ENCODE results near the gene ARFIP1.

Gene ARFIP1

DNA sequence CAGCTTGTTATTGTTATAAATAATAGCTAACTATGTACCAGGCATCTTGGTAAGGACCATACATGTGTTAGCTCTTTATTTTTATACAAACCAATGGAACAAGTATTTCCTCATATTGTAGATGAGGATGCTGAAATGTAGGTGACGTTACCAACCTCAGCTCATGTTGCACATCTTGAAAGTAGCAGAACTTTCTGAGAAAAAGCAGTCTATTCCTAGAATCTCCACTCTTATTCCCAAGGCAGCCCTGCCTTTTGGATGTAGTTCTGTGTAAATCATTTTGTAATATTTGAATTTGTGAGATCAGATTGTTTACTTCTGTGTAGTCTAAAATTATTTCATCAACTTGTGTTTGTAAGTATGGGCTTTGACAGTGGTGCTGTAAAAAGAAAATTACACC, 161.7 kb downstream of the ARFIP1 start:
- DNase-seq, result no peak

DNA sequence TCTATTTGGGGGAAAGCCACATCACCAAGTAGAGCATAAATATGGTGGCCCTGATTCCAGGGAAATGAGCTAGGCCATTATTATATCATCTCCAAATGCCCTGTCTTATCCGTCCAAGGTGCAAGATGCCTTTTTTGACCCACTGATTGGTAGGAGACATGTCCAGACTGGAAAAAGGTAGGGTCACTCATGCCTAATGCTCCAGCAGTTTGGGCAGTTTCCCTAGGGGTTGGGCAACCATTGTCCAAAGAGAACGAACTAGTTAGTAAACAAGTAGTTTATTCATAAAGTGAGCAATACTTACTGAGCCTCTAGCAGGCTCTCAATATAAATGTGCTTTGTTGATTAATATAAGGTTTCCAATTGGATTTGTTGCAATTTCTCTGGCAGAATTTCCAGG, 162.6 kb downstream of the ARFIP1 start:
- no peak for DNase-seq

DNA sequence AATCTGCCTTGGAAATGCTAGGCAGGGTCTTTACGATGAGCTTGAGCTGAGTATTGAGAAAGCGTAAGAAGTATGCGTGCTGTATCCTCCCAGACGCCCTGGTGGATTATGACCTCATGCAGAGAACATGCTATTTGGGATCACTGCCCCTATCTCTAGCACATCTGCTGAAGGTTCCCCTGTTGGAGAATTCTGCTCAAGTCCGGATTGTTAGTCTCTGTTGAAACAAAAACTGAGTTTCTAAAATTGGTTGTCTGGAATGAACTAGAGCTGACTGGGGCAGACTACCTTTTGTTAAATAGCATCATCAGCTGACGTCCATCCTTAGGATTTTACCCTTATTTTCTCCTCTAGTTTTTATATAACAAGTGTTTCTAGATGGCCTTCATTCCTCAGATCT, 163.9 kb downstream of the ARFIP1 start:
- no peak for DNase-seq

DNA sequence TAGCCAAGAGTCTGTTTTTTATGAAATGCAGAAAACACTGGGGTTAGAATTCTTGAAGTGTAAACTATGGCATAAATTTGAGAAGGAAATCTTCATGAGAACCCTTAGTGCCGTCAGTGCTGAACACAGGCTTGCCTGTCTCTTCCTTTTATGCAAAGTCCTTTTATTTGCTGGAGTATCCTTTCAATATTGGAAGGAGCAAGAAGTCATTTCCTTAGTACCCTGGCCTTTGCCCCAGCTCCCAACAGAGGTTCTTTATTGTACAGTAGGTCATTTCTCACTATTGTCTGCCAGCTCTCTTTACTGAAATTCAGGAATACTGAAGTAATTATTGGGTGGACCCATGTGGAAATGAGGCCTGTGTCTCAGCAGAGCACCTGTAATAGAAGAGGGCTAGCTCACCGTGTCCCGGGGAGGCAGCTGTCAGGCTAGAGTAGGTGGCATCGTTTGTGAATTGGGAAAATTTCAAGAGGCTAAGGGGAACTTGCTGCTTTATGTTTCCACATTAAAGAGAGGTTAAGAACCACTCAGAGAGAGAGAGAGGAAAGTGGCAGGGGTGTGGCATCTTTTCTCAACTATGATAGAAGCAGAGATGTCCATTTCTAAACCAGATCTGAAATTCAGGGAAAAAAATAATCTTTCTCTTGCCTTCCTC, 165.0 kb downstream of the ARFIP1 start:
- DNase-seq, result no peak

DNA sequence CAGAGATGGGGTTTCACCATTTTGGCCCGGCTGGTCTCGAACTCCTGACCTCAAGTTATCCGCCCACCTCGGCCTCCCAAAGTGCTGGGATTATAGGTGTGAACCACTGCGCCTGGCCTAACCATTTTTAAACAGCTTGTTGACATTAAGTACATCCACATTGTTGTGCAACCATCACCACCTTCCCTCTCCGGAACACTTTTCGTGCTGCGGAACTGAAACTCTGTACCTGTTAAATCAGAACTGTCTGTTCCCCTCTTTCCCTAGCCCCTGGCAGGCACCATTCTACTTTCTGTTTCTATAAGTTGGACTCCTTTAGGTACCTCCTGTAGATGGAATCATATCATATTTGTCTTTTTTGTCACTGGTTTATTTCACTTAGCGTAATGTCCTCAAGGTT, 165.9 kb downstream of the ARFIP1 start:
- DNase-seq, result no peak

DNA sequence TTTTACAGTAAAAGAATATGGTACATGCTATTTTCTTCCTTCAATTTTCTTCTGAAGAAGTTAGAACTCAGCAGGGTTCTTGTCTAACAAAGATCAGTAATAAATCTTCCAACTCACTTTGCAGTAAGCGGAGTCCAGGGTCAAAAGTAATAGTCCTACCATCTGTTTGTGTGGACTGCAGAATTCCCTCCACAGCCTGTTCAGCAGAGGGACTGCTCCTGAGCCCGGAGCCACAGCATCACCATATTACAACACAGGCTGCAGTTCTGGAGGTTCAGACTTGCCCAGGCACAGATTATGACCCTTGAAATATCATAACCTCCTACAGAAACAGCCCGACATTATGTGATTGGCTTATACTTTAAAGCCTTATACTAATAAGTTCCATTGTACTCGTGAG, 166.7 kb downstream of the ARFIP1 start:
- DNase-seq, result no peak

DNA sequence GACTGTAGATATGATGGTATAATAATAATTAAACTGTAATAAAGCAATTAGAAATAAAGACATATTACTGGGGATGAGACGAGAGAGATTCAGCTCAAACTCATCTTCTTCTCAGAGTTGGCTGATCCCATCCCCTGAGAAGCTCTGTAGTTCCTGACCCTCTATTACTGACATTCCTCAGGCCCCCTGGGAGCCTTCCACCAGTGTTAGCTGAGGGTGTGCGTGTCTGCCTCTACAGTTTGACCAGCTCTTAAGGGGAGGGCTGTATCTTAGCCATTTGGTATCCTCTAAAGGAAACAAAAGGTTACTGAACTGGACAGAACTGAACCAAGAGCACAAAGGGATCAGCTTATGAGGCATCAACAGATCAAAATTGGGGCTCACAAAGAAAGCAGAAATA, 167.6 kb downstream of the ARFIP1 start:
- DNase-seq, result no peak

DNA sequence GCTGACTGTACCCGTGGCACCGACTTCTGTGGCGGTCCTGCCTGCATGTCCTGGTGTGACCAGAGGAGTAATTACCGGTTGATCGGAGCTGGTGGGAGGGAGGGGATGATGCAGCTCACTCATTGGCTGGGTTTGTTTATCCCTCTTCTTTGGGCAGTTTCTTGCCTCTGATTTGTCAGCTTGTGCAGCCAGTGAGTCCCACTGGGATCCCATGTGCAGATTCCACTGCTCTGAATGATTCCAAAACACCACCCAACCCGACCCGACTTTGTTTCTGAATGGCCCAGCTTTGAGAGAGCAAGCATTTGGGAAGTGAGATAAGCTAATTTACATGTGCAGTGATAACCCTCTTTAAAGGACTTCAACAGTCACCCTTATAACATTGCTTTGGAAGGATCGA, 170.2 kb downstream of the ARFIP1 start:
- DNase-seq, result no peak

DNA sequence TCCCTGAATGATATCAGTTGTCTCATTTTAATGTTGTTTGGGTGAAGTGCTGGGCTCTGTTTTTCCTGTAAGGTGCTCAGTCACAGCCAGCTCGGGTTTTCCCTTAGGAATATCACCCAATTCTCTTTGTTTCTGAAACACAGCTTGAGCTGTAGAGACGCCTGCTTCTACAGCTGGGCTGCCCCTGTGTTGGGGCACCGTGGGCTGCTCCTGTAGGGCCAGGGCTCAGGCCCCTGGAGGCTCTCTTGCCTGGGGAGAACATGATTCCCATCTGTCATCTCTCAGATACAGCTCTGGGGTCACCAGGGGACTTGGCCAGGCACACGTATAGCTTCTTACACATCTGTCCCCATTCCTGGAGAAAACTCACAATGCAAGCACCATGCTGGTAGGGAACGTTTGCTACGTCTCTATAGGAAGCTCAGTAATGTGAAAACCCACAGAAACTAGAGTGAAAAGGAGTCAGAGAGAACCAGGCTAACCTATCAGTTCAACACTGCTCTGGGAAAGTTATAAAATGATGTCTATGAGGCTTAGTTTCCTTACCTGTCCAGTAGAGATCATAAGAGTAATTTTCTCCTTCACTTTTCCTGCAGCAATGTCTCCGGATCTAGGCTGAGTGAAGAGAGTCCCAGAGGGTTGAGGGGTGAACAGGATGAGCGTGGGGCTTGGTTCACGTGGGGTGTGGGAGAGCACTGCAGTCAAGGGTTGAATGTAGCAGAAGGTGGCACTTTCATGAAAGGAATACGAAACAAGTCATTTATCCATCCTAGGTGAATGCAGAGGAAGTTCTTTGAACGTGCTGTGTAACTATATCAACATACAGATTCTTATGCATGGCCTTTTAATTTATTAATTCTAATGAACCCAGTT, 170.9 kb downstream of the ARFIP1 start:
- DNase-seq, result no peak

DNA sequence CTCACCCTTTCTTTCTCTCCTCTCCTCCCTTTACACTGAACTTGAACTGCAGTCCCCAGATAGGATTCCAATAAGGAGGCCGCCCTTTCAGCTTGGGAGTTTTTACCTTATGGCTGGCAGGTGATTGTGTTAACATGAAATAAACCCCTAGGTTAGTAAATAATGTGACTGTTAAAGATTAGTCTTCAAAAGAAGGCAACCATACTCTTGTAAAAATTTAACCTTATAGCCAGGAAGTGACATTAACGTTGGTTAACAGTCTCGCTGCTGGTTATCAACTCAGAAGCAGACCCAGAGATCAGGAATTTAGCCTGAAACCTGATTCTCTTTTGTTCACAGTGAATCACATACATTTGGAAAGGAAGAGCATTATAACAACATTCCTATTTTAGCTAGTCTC, 171.6 kb downstream of the ARFIP1 start:
- no peak for DNase-seq

DNA sequence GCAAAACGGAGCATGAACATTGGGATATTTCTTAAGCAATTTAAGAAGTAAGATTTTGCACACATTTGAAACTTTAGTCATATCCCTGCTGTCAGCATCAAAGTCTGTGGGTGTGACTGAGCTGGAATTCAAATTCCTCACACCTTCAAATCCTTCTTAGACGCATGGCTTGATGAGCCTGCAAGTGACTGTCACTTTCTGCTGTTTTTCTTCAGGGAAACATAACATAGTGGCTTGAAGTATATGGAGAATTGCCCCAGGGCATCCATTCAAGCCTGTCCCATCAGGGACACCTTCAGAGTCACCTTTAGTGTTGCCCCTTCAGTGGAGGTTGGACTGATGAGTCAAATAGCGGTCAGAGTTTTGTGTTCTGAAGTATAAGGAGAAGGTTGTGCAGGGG, 173.8 kb downstream of the ARFIP1 start:
- no peak for DNase-seq

DNA sequence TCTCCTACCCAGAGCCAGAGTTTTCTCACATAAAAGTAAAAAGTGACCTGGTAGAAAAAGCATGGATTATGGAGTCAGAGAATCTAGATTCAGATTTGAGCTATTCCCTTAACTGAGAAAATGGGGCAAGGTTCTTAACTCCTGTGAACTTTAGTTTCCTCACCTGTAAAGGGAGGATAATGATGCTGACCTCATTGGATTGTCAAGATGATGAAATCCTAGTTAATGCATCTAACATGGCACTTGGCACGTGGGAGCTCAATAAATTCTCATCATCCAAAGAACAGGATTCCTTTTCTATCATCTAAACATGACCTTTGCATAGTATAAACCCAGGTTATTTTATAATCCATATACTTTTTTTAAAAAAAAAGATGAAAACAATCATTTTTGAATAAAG, 175.0 kb downstream of the ARFIP1 start:
- no peak for DNase-seq

DNA sequence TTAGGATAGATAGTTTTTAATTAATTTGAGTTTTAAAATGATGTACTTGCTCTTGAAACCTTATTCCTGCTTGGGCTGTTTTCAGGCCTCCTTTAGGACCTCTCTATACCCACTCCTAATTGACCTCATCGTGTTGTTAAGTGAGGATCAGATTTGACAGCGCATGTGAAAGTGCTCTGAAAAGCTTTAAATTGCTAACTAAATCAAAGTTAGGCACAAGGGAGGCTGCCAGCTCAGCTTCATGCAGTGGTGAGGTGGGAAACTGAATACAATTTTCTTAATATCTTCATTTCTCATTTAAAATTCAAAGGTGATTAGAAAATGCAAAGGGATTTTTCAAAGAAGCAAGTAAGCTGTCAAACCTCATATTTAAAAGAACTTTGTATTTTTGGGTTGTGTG, 176.4 kb downstream of the ARFIP1 start:
- DNase-seq, result no peak

DNA sequence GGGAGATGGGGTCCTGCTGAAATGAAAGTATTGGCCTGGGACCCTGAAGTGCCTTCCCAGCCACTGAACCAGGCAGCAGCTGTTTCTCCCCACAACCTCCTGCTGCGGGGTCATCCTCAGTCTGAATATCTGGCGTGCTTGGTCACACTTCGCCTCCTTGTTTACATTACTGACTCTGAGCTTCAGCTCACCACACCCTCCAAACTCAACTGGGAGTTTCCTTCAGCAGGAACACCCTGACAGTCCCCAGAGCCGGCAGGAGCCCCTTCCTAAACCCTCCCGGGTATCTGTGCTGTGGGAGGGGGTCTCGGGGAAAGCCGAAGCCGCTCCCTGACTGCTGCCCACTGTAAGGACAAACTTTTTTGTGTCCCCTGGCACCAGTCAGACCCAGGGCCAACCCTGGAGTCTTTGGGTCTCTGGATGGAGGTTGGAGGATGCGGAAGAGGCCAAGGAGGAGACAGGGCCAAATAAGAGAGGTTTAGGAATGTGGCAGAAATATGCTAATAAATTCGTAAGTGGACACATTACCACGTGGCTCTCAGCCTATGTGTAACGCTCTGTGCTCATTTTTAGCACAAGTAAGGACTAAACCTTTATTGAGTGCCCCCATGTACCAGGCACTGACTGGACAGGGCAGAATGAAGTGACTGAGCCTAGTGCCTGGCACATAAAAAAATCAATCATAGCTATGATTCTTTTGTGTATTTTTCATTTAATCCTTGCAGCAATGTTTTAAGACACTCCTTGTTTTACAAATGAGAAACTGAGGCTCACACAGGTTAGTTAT, 177.1 kb downstream of the ARFIP1 start:
- no peak for DNase-seq

DNA sequence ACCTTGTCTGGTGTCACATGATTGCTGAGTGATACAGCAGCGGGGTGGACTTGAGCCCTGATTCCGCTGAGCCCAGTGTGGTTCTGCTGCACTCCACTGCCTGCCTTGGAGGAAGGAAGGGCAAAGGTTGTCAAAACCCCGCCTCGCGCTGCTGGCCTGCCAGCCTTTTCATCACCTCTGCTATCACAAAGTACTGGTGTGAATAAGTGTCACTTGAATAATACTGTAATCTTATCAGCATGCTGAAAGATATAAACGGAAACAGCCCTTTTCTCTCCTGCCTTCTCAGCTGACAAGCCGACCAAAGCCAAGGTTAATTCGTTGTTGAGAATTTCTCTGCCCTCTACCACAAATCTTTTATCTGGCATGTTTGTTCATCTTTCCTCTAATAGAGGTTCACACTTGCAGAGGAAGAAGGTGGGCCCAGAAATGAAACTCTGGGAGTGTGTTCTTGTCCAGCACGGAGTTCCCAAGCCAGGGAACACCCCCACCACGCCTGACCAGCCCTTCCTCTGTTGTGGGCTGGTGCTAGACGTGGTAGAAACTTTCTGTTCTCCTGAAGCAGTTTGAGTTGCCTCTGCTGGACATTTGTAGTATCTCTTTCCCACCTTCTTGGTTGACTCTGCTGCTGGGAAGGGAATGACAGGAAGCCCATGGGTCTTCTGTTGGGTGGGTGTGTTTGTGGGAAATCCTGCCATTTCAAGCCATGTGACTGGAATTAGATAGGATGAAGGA, 177.8 kb downstream of the ARFIP1 start:
- no peak for DNase-seq

DNA sequence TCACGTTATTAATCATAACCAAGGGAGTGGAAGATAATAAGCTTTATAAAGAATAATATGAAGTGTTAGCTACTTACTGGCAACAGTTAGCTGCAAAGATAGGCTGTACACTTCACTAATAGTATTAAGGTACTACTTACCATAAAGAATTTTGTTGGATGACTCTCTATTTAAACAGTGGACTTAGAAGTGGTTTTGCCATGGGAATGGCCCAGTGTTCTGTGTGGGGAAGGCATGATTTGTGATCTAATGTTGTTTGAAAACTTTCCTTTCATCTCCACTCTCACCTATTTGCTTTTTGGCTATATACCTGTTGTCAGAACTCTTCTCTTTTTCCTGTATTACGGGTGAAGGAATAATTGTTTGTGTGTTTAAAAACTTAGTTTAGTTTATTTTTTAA, 179.3 kb downstream of the ARFIP1 start:
- DNase-seq, result no peak

DNA sequence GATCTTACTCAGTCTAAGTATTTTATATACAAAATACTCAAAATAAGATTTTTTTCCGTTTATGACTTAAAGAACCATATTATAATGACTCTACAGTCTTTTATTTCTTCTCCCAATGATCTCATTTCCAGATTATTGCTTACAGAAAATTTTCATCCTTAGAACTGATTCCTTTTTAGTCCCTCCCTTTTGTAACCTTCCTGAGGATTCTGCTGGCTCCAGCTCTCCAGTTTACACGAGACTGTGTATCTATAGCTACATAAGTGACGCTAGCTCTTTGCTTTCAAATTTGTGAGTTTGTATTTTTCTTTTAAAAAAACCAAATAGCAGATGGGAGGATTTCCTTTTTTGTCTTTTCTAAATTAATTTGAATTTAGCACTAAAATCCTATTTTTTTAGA, 180.3 kb downstream of the ARFIP1 start:
- DNase-seq, result no peak

DNA sequence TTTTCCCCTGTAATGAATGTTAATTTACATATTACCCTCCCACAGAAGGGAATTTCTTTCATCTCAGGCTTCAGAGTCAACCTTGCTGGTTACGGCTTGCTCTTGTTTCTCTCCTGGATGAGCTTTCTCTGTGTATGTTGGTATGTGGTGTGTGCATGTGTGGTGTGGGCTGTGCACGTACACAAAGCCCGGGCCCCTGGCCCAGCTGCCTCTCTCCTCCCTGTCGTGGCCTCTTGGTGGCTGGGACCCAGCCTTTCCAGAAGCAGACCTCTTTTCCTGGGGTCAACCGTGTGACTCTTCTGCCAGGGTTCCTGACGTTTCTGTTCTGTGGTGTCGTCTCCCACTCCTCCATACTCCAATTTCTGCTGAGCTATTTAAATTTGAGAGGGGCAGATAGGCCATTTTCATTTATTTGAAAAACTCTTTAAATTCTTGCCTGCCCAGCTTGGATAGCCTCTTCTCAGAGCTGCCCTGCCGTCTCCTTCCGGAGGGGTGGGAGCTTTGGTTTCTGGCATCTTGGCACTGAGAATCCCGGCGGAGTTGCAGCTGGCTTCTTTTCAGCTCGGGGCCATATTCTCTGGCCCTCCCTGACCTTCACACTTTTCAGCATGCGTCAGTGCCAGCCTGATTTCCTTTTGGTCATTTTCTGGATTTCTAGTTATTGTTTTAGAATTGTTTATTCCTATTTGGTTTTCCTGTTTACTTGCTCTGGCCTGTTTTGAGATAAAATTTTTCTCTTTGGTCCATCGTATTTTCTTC, 181.4 kb downstream of the ARFIP1 start:
- DNase-seq, result no peak

DNA sequence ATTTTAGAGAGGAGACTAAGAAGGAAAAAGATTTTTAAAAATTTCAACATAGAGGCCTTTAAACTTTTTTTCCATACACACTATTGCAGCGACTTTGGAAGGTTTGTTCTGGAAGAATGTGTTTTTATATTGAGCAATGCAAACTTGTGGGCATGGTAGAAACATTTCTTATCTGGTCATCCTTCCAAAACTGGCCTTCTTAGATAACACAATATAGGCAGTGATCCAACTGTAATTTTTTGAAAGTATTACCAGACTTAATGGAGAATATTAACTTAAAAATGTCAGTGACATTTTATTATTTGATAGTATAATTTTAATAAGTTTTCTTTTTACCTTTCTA, 182.0 kb downstream of the ARFIP1 start:
- no peak for DNase-seq

Measured in stimulated activated CD4-positive, alpha-beta T cell treated with anti-CD3 and anti-CD28 coated beads, Interleukin-2, amount 100 ng/mL, for 24 hours (primary cell).